NCI-H748 treated with DMSO at 0.1 percent for 48 hours (cell line): ENCODE results near the gene SLC44A2.
"Not testable (repeated sequence)": the region's sequence is repeated elsewhere in the genome, so short reads cannot be mapped to it uniquely, and the experiment has no call there.

Experiments
- DNase-seq: peaks from one replicate; lab custom pipeline; 2025; lab: John Stamatoyannopoulos, UW

SLC44A2 gene

GRCh38 chr19:10651851-10652250, 26.5 kb downstream of the SLC44A2 start:
- DNase-seq = no peak

- DNase-seq = no peak
These were observed 28.1 kb downstream of the SLC44A2 start for GRCh38 chr19:10653482-10653731.

GRCh38 chr19:10653732-10654609, 28.6 kb downstream of the SLC44A2 start, which contains the start of gene ILF3:
TSS of gene ILF3 (plus strand) at chr19:10654346. CDS start at chr19:10670606, 16,260 bp downstream.
- peak; percentile 96 for DNase-seq

- DNase-seq = peak; percentile 8
These were observed 29.5 kb downstream of the SLC44A2 start for GRCh38 chr19:10654610-10655456.

- DNase-seq = no peak
These were observed 30.3 kb downstream of the SLC44A2 start for GRCh38 chr19:10655457-10656312.

GRCh38 chr19:10660346-10660745, 35.0 kb downstream of the SLC44A2 start:
- DNase-seq = no peak

- no peak for DNase-seq
These were observed 36.6 kb downstream of the SLC44A2 start for GRCh38 chr19:10661946-10662345.

- no peak for DNase-seq
These were observed 37.3 kb downstream of the SLC44A2 start for GRCh38 chr19:10662384-10663251.

- DNase-seq = not testable (repeated sequence)
These were observed 37.9 kb downstream of the SLC44A2 start for GRCh38 chr19:10663252-10663563.

- no peak for DNase-seq
These were observed 42.5 kb downstream of the SLC44A2 start for GRCh38 chr19:10667867-10668266.

- DNase-seq = no peak
These were observed 43.9 kb downstream of the SLC44A2 start for GRCh38 chr19:10669246-10669645.

- no peak for DNase-seq
These were observed 44.8 kb downstream of the SLC44A2 start for GRCh38 chr19:10670182-10670581.

- DNase-seq = no peak
These were observed 45.8 kb downstream of the SLC44A2 start for GRCh38 chr19:10670876-10671804.

GRCh38 chr19:10671922-10672321, 46.6 kb downstream of the SLC44A2 start:
- DNase-seq = not testable (repeated sequence)

GRCh38 chr19:10675214-10675613, 49.9 kb downstream of the SLC44A2 start:
- not testable (repeated sequence) for DNase-seq

- DNase-seq = no peak
These were observed 52.4 kb downstream of the SLC44A2 start for GRCh38 chr19:10677751-10678150.

- no peak for DNase-seq
These were observed 53.5 kb downstream of the SLC44A2 start for GRCh38 chr19:10678813-10679212.

GRCh38 chr19:10679743-10680142, 54.4 kb downstream of the SLC44A2 start:
- DNase-seq = no peak

- no peak for DNase-seq
These were observed 55.3 kb downstream of the SLC44A2 start for GRCh38 chr19:10680545-10681135.

- no peak for DNase-seq
These were observed 56.3 kb downstream of the SLC44A2 start for GRCh38 chr19:10681658-10682057.
